Stimulated activated CD8-positive, alpha-beta memory T cell treated with anti-CD3 and anti-CD28 coated beads, Interleukin-4, amount 100 ng/mL, for 4 hours (primary cell): ENCODE data around the gene COQ7.

Experiments used
- DNase-seq, 2 donors: peaks; one replicate each; pipeline ENCODE4 v3.0.0-alpha.2; 2020; ENCODE audit warnings: low read depth in 2 of 2, low spot score in 1 of 2

COQ7 gene

GRCh38 chr16:19110537-19111360 is 43.3 kb downstream of the COQ7 start:
- no peak for DNase-seq

DNA sequence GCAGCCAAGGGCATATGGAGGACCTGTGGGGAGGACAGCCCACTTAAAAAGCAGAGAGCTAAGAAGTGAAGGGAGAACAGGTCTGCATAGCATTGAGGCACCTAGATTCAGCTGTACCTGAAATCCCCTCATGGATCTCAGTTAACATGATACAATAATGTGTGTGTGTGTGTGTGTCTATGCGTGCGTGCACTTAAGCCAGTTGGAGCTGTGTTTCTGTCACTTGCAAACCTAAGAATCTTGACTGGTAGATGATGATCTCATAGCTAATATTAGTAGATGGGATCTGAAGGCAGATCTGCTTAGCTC is 44.6 kb downstream of the COQ7 start:
- DNase-seq, result no peak

GRCh38 chr16:19113577-19114358 is 46.4 kb downstream of the COQ7 start, which contains the start of gene ITPRIPL2:
TSS of gene ITPRIPL2 (plus strand) at chr16:19113964. CDS start at chr16:19114462, 498 bp downstream.
- DNase-seq, result no peak

GRCh38 chr16:19114359-19115147 is 47.1 kb downstream of the COQ7 start:
- DNase-seq, result no peak

DNA sequence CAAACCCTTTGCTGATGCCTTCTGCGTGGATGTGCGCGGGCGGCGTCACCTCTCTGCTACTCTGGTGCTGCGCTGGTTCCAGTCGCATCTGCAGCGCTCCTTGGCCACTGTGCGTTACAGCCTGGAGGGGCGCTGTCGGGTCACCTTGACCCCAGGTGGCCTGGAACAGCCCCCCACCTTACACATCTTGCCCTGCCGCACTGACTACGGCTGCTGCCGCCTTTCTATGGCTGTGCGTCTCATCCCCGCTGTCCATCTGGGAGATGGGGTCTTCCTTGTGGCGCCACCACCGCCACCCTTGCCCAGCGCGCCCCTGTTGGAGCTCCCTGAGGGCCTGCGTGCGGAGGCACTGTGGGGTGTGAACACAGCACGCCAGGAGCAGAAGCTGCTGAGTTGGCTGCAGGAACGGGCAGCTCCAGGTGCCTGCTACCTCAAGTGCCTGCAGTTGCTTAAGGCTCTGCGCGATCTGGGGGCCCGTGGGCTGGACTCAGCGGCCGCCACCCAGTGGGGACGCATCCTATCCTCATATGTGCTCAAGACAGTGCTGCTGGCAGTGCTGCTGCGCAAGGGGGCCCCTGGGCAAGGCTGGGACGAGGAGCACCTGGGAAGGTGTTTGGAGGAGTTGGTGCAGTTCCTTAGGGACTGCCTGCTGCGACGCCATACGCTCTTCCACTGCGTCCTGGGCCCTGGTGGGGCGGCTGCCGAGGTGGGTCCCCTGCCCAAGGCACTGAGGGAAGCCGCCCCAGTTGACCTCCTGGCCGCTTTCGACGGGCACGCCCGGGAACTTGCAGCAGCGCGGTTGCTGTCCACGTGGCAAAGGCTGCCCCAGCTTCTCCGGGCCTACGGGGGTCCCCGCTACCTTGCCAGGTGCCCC is 48.0 kb downstream of the COQ7 start:
- DNase-seq, result no peak

- no peak for DNase-seq
Observed at GRCh38 chr16:19116711-19117449, 49.5 kb downstream of the COQ7 start.

GRCh38 chr16:19118938-19119431 is 51.6 kb downstream of the COQ7 start:
- DNase-seq, result no peak

- DNase-seq, result no peak
Observed at GRCh38 chr16:19119564-19119963, 52.1 kb downstream of the COQ7 start.

DNA sequence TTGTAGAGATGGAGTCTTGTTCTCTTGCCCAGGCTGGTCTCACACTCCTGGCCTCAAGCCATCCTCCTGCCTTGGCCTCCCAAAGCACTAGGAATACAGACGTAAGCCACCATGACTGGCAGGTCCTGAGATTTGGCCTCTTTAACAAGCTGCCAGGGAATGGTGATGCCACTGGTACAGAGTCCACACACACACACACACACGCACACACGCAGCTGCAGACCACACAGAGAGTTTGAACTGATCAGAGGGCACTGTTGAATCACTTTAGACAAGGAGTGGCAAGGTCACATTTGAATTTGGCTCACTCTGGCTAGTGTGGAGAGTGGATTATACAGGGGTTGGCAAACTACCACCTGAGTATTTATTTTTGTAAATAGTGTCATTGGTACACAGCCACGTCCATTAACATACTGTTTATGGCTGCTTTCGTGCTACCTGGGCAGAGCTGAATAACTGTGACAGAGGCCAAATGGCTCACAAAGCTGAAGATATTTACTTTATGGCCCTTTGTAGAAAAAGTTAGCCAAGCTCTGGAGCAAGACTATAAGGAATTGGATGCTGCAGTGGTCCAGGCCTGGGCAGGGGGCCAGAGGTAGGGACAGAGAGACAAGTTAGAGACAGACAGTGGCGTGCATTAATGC is 56.2 kb downstream of the COQ7 start:
- no peak for DNase-seq

- DNase-seq, result no peak
Observed at GRCh38 chr16:19126300-19126699, 58.9 kb downstream of the COQ7 start.

GRCh38 chr16:19127205-19127604 is 59.8 kb downstream of the COQ7 start:
- DNase-seq, result no peak

DNA sequence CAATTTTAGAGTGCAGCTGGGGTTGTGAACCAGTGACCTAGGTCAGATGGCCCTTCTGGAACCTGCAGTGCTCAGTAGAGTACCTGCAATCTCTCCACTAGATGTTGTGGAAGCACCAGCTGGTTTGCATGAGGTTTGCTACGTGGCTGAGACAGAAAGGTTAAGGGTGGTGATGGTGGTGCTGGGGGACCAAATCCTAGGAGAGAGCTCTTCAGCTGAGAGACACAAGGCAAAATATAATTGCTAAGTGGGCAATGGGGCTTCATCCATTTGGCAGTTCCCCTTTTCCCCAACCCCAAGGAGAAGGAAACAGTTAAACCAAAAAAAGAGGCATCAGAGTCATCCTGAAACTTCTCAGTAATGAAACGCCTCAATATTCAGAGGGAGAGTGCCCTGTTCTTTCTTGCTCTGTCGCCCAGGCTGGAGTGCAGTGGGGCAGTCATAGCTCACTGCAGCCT is 60.3 kb downstream of the COQ7 start:
- no peak for DNase-seq

- no peak for DNase-seq
Observed at GRCh38 chr16:19128454-19129200, 61.2 kb downstream of the COQ7 start.
